ENCODE results near the gene SORBS2.

The SORBS2 gene

DNA sequence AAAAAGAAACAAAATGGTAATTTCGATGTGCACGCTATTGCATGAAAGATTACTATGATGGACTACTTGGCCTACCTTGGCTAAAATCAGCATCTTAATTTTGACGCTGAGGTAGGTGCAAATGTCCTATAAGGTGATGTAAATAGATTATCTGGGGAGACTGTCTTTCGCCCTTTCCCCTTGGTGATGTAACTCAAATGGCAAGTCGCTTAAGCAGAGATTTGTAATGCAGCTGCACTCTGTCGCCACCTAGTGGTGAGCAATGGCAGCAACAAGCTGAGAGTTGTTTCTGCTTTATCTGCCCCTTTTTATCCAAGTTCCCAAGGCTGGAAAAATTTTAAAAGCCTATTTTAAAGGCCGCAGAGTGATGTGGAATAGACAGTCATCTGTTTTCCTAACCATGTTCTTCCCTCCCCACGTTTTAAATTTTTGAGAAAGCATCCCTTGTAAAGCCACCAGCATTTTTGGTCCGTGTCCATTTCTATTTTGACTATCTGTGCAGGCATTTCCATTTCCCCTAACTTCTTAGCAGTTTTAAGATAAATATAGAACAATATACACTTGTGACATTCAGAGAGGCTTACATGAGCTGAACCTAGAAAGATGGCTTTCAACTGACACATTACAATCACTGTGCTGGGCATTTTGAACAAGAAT, 214.3 kb downstream of the SORBS2 start:
- TF ChIP-seq, protein P1, sequence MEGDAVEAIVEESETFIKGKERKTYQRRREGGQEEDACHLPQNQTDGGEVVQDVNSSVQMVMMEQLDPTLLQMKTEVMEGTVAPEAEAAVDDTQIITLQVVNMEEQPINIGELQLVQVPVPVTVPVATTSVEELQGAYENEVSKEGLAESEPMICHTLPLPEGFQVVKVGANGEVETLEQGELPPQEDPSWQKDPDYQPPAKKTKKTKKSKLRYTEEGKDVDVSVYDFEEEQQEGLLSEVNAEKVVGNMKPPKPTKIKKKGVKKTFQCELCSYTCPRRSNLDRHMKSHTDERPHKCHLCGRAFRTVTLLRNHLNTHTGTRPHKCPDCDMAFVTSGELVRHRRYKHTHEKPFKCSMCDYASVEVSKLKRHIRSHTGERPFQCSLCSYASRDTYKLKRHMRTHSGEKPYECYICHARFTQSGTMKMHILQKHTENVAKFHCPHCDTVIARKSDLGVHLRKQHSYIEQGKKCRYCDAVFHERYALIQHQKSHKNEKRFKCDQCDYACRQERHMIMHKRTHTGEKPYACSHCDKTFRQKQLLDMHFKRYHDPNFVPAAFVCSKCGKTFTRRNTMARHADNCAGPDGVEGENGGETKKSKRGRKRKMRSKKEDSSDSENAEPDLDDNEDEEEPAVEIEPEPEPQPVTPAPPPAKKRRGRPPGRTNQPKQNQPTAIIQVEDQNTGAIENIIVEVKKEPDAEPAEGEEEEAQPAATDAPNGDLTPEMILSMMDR (conservative IDR thresholded peaks at IDR 0.05; ENCODE audit: low read depth): peak; percentile 99
- peak; percentile 59 for DNase-seq (ENCODE audit: low spot score)
- POLR2A ChIA-PET (ENCODE audit: low non-redundant PET): no interaction called here

DNA sequence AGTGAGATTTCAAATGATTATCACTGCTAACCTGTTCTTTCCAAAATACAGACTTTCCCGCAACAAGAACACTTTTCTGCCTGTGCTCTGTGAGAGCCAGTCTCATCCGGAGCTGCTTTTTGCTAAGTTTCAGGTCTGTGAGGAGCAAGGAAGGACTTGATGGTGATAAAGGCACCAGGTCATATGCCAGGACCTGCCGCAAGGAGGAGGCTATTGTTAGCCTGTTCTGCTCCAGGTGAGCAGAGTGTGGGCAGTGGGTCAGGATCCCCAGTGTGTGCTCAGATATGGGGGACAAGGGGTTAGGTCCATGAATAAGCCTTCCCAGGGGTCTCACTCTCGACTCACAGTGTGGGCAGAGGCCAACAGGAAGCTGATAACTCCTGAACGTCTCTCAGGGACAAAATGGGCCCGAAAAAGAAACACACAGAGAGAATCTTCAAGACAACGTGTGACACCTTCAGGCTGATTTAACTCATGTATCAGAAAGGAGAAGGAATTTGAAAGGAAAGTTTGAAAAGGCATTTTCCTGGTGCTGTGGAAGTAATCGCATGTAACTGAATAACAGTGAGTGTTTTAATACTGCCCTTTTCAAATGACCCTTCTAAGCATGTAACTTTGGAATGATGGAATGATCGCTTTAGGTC, 219.0 kb downstream of the SORBS2 start:
- ChIA-PET CTCF (no interaction called here), POLR2A (ENCODE audit: low non-redundant PET) (no interaction called here)
- H3K27ac ChIP-seq: no peak overlapping the region
- DNase-seq (ENCODE audit: low spot score): no peak
- TF ChIP-seq, protein P1 (conservative IDR thresholded peaks at IDR 0.05; ENCODE audit: low read depth): no peak

More for the DNA sequence above, 214.3 kb downstream of the SORBS2 start:
- CTCF ChIA-PET: interaction anchor here (0.5 to 3.2 kb wide), 26 partner anchors 8 to 1674 kb away, joined by 3 to 29 read pairs (median 3); partner anchors contain the start of genes ANKRD37 and CCDC110
- no peak overlapping the region for H3K27ac ChIP-seq

DNA sequence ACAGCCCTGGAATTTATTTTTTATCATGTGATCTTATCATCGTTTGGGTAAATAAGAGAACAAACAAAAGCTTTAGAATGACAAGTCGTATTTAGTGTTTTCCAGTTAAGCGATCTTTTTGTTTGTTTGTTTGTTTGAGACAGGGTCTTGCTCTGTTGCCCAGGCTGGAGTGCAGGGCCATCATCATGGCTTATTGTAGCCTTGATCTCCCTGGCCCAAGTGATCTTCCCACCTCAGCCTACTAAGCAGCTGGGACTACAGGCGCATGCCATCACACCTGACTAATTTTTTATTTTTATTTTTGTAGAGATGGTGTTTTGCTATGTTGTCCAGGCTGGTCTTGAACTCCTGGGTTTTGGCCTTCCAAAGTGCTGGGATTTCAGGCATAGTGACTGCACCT, 219.6 kb downstream of the SORBS2 start:
- POLR2A ChIA-PET (ENCODE audit: low non-redundant PET): no interaction called here
- CTCF ChIA-PET: interaction anchor here (0.6 kb wide), 1 partner anchor 12 kb away, joined by 4 read pairs; no protein-coding TSS in a partner anchor

DNA sequence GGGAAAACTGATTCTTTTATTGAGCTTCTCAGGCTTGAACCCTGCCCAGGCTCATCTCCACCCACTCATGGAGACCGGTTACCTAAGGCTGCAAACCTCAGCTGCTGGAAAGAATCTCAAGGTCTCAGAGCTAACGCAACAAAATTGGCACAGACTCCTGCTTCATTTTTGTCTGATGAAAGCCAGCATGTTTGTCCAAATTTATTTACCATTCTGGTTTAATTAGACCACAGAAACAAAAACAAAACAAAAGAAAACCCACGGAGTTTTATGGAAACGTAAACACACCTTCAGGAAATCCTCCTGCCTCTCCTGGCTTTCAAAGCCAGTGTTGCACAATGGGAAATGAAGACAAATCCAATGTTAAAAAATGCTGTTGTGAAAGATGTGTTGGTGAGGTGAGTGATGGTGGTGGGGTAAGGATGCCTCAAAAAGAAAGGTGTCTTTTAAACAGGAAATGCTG, 220.3 kb downstream of the SORBS2 start:
- DNase-seq (ENCODE audit: low spot score): no peak
- POLR2A ChIA-PET (ENCODE audit: low non-redundant PET): no interaction called here
- no peak overlapping the region for H3K27ac ChIP-seq
- TF ChIP-seq, protein P1 (conservative IDR thresholded peaks at IDR 0.05; ENCODE audit: low read depth): no peak
- CTCF ChIA-PET: interaction anchor here (0.6 to 0.7 kb wide), 2 partner anchors 12 to 142 kb away, joined by 3 to 4 read pairs; no protein-coding TSS in a partner anchor

More for the DNA sequence above, 219.6 kb downstream of the SORBS2 start:
- DNase-seq (ENCODE audit: low spot score): no peak
- H3K27ac ChIP-seq: no peak overlapping the region
- TF ChIP-seq, protein P1 (conservative IDR thresholded peaks at IDR 0.05; ENCODE audit: low read depth): no peak

DNA sequence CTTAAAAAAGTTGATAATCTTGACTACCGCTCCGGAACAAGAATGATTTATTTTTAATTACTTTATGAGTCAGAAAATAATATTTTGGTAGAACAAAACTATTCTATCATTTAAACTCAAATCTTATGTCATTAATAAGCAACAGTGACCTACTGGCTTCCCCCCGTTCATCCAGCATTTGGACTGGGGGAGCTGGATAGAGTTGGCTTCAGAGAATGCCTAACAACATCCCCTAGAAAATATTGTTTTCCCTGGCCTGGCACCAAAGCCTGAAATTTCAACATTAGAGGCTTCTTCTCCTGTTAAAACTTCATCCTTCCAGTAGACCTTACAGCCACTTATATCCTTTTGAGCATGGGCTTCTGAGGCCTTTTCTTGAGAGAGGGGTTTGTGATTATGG, 221.0 kb downstream of the SORBS2 start:
- no peak overlapping the region for H3K27ac ChIP-seq
- no peak for DNase-seq (ENCODE audit: low spot score)
- POLR2A ChIA-PET (ENCODE audit: low non-redundant PET): no interaction called here
- TF ChIP-seq, protein P1 (conservative IDR thresholded peaks at IDR 0.05; ENCODE audit: low read depth): no peak
- CTCF ChIA-PET: no interaction called here

DNA sequence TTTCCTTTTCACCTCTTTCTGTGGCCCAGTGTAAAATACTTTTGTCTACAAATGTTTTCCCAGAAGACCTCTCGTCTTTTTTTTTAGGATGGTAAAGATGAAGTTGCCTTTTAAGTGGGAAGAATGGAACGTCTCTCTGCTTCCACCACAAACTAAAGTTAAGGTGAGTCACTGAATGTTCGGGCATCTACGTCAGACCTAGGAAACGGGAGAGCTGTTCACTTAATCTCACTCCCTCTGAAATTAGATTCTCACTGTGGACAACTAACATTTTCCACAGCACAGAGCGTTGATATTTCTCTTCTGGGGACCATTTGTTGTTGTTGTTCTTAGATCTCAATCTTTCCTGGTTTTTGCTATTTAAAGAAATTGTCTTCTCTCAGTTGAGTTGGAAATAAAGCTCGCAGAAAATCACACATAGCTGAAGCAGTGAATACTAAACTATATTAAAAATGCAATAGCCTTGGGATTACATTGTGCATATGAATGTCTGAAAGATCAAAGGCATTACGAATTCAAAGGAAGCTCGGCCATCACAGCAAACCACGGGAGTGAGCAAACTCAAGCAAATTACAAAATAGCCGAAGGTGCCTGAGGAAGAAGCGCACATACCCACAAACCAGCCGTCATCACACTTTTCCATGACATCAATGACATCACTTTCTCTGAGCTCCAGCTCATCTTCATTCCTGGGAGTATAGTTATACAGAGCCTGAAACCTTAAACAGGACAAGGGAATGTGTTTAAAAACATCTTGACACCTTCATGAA, 222.7 kb downstream of the SORBS2 start:
- TF ChIP-seq, protein P1 (conservative IDR thresholded peaks at IDR 0.05; ENCODE audit: low read depth): no peak
- no peak for DNase-seq (ENCODE audit: low spot score)
- no peak overlapping the region for H3K27ac ChIP-seq
- POLR2A ChIA-PET (ENCODE audit: low non-redundant PET): no interaction called here
- CTCF ChIA-PET: interaction anchor here (0.6 to 1.4 kb wide), 2 partner anchors 8 to 217 kb away, joined by 3 to 6 read pairs; no protein-coding TSS in a partner anchor
